ENCODE measurements around the gene USP38.

- TF ChIP-seq, protein P1, sequence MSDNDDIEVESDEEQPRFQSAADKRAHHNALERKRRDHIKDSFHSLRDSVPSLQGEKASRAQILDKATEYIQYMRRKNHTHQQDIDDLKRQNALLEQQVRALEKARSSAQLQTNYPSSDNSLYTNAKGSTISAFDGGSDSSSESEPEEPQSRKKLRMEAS (IDR thresholded peaks at IDR 0.05; ENCODE audit: low read depth, low read length): no peak
- no peak for TF ChIP-seq POLR2A (IDR thresholded peaks at IDR 0.05; ENCODE audit: extremely low read depth, insufficient read length)
These were observed 78.1 kb downstream of the USP38 start for GRCh38 chr4:143262838-143263237.
